Nephron progenitor cell (in vitro differentiated cells): ENCODE measurements around the gene MYO1D.
A peak's percentile ranks its signal among the peaks of the same experiment; 100 is the strongest.

Source experiments
- DNase-seq: peaks from one replicate; pipeline ENCODE4 v3.0.0; 2021
- H3K27ac Mint-ChIP-seq: 2 replicates; pipeline ENCODE4 v1.8.0; 2021; ENCODE audit warnings: mild to moderate bottlenecking, moderate library complexity, mixed read lengths
- H3K27me3 Mint-ChIP-seq: 2 replicates; pipeline ENCODE4 v1.8.0; 2021; ENCODE audit warnings: mild to moderate bottlenecking, low read depth, mixed read lengths; ENCODE audit not compliant: poor library complexity
- H3K36me3 Mint-ChIP-seq: 2 replicates; pipeline ENCODE4 v1.8.0; 2021; ENCODE audit warnings: low read depth, mixed read lengths
- H3K4me1 Mint-ChIP-seq: 2 replicates; pipeline ENCODE4 v1.8.0; 2021; ENCODE audit warnings: mixed read lengths
- H3K4me3 Mint-ChIP-seq: 2 replicates; pipeline ENCODE4 v1.8.0; 2021; ENCODE audit warnings: mild to moderate bottlenecking, moderate library complexity, mixed read lengths
- H3K9me3 Mint-ChIP-seq: 2 replicates; pipeline ENCODE4 v1.8.0; 2021; ENCODE audit warnings: mild to moderate bottlenecking, moderate library complexity, mixed read lengths
- CTCF ChIP-seq: fragments of 200-600 bp; sonication (generic); IDR thresholded peaks from 2 replicates; pipeline ENCODE4 v1.5.0; 2021; ENCODE audit warnings: antibody characterized with exemption

The MYO1D gene

GRCh38 chr17:32784113-32784512 lies 92.8 kb downstream of the MYO1D start:
- no peak overlapping the region for H3K4me3 Mint-ChIP-seq
- no peaks in the 10 kb centered on the region for H3K27me3 Mint-ChIP-seq
- TF ChIP-seq CTCF: no peak
- H3K9me3 Mint-ChIP-seq: peaks cover 11% of the 10 kb centered on the region
- DNase-seq: no peak
- no peaks in the 10 kb centered on the region for H3K4me1 Mint-ChIP-seq
- peaks cover 6% of the 10 kb centered on the region for H3K36me3 Mint-ChIP-seq
- no peak overlapping the region for H3K27ac Mint-ChIP-seq

DNA sequence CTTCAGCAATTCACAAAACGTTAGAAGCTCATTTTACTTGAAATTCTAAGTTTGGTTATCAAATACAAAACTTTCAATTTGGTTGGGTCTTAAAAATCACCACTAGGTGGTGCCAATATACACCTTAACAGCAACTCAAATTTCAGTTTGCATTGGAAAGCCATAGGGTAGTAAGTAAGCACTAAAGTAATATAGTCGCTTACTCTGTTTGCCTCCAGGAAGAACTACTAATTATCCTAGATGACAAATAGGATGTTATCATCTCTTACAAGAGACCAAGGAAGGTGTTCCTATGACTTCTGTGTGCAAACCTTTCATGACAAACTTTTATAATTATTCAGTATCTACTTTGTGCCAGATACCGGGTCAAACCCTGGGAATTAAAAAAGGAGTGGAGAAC lies 93.3 kb downstream of the MYO1D start:
- no peaks in the 10 kb centered on the region for H3K27me3 Mint-ChIP-seq
- TF ChIP-seq CTCF: peak; percentile 84
- peaks cover 6% of the 10 kb centered on the region for H3K9me3 Mint-ChIP-seq
- H3K4me1 Mint-ChIP-seq: no peaks in the 10 kb centered on the region
- no peak overlapping the region for H3K27ac Mint-ChIP-seq
- no peak for DNase-seq
- no peak overlapping the region for H3K4me3 Mint-ChIP-seq
- peaks cover under 1% of the 10 kb centered on the region for H3K36me3 Mint-ChIP-seq

DNA sequence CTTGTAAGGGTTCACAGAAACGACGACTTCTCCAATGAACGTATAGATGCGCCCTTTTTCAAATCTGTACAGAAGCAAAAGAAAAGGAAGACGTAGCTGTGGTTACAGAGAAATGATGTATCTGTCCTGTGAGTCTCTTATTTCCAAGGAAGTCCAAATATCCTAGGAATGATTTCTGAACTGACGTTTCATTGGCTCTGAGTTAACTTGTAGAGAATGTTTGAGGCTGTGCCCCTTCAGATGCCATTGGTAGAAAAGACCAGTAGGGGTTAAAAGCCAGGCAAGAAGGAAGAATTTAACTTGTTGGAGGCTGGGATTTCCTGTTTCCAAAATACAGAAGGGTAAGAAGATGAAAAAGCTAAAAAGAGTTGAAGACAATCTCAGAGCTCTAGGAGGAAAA lies 96.2 kb downstream of the MYO1D start:
- H3K36me3 Mint-ChIP-seq: no peaks in the 10 kb centered on the region
- H3K27ac Mint-ChIP-seq: no peak overlapping the region
- no peak for TF ChIP-seq CTCF
- no peak overlapping the region for H3K4me3 Mint-ChIP-seq
- no peaks in the 10 kb centered on the region for H3K4me1 Mint-ChIP-seq
- H3K27me3 Mint-ChIP-seq: no peaks in the 10 kb centered on the region
- DNase-seq: no peak
- H3K9me3 Mint-ChIP-seq: no peaks in the 10 kb centered on the region

DNA sequence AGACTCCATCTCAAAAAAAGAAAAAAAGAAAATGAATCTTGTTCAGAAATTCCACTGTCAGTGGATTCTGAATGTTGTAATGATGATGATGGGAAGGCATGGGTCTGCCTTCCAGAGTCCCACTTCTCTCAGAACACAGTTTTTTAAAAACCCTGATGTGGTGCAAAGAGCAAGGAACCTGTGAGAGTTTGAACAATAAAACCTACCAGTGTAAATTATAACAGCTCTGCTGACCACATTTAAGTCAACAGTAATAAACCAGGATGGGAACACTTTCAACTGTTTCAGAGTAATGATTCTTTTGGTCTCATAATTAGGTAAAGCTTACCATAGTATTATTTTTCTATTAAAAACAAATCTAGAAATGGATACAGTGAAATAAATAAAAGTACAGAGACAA lies 99.0 kb downstream of the MYO1D start:
- Mint-ChIP-seq H3K27ac (no peak overlapping the region), H3K9me3 (no peaks in the 10 kb centered on the region), H3K36me3 (no peaks in the 10 kb centered on the region), H3K27me3 (no peaks in the 10 kb centered on the region), H3K4me1 (peaks cover 18% of the 10 kb centered on the region), H3K4me3 (no peak overlapping the region)
- no peak for DNase-seq
- TF ChIP-seq CTCF: no peak

DNA sequence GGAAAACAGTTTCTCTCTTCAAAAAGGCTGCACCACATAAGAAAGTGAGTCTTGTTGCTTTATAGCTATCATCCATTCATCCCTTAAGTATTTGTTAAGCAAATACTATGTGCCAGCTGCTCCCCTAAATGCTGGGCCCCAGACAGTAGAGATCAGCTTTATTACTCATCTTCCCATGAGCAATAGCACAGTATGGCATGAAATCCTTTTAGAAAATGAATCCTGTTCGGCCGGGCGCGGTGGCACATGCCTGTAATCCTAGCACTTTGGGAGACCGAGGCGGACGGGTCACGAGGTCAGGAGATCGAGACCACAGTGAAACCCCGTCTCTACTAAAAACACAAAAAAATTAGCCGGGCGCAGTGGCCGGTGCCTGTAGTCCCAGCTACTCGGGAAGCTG lies 99.5 kb downstream of the MYO1D start:
- H3K4me1 Mint-ChIP-seq: peaks cover 23% of the 10 kb centered on the region
- no peaks in the 10 kb centered on the region for H3K36me3 Mint-ChIP-seq
- H3K27me3 Mint-ChIP-seq: no peaks in the 10 kb centered on the region
- no peak for DNase-seq
- H3K27ac Mint-ChIP-seq: no peak overlapping the region
- no peak overlapping the region for H3K4me3 Mint-ChIP-seq
- H3K9me3 Mint-ChIP-seq: no peaks in the 10 kb centered on the region
- TF ChIP-seq CTCF: no peak

GRCh38 chr17:32774695-32775084 lies 102.2 kb downstream of the MYO1D start:
- Mint-ChIP-seq H3K4me1 (peaks cover 25% of the 10 kb centered on the region), H3K27me3 (no peaks in the 10 kb centered on the region), H3K27ac (no peak overlapping the region), H3K9me3 (no peaks in the 10 kb centered on the region), H3K4me3 (no peak overlapping the region), H3K36me3 (no peaks in the 10 kb centered on the region)
- DNase-seq: no peak
- TF ChIP-seq CTCF: no peak
